Melanocyte of skin (primary cell): ENCODE measurements around the gene WNT11. TPM values are rescaled to one million over a fixed set of nuclear protein-coding genes. Genes with fewer than 3 reads are reported as not detected.

Experiments used
- total RNA-seq, 2 donors: library from RNA; depleted of rRNA; stranded (reverse); fragments of >200 nt; gene quantifications; 2 replicates each; pipeline ENCODE4 v1.2.3, GENCODE V29; 2012

Gene WNT11
- total RNA-seq, result under 1 TPM in 1 of 2 donors, not detected in 1; under 0.01 TPM

GRCh38 chr11:76206327-76207081 lies at the start of gene WNT11:
WNT11 (minus strand) TSS chr11:76206502; CDS start chr11:76206407, 95 bp downstream.

Other genes starting within 250 kb of the WNT11 start
- 10 to 100 TPM; 22.7 to 32.0 TPM for gene THAP12, start 174.6 kb upstream of the WNT11 start, total RNA-seq
- gene GVQW3, start 174.8 kb upstream of the WNT11 start, total RNA-seq, result 1 to 10 TPM; 2.0 to 2.4 TPM
- 10 to 100 TPM; 15.1 to 21.6 TPM for gene EMSY, start 238.5 kb upstream of the WNT11 start, total RNA-seq